OCI-LY7 (cell line): Measurements from ENCODE around the gene LRRC3C. TPM values are rescaled to one million over a fixed set of nuclear protein-coding genes. Genes with fewer than 3 reads are reported as not detected.

Source experiments
- BruUV-seq: library from RNA; stranded (reverse); fragments of 400-500 nt; replicated peaks from 2 replicates; lab custom pipeline; 2021; lab: Mats Ljungman, UMichigan
- CTCF ChIA-PET: fragments of 300-600 bp; sonication (Branson Sonifier 250); formaldehyde crosslinking; loops from one replicate; lab custom pipeline; 2022; ENCODE audit warnings: antibody characterized with exemption; ENCODE audit not compliant: unreplicated experiment; lab: Charles Lee
- POLR2A ChIA-PET: fragments of 300-600 bp; sonication (Branson Sonifier 250); formaldehyde crosslinking; loops from one replicate; lab custom pipeline; 2022; ENCODE audit warnings: antibody characterized with exemption; lab: Charles Lee
- DNase-seq: peaks from one replicate; pipeline ENCODE4 v3.0.0-alpha.2; 2015; ENCODE audit warnings: low spot score
- H2AFZ ChIP-seq: fragments of 200-600 bp; sonication (generic), shearing (Covaris generic); 2 replicates; pipeline ENCODE4 v1.6.1; 2014; ENCODE audit warnings: mild to moderate bottlenecking, antibody characterized with exemption, low read length, moderate library complexity
- H3K27ac ChIP-seq: fragments of 200-600 bp; sonication (generic); 2 replicates; pipeline ENCODE4 v1.5.1; 2014; ENCODE audit warnings: mixed run types, low read depth, mild to moderate bottlenecking, moderate library complexity, low read length, inconsistent platforms; ENCODE audit not compliant: poor library complexity, severe bottlenecking
- H3K36me3 ChIP-seq: fragments of 200-600 bp; sonication (generic); 2 replicates; pipeline ENCODE4 v1.6.1; 2014; ENCODE audit warnings: mild to moderate bottlenecking, antibody characterized with exemption, low read length, moderate library complexity, mixed read lengths; ENCODE audit not compliant: insufficient read depth
- H3K4me1 ChIP-seq: fragments of 200-600 bp; sonication (generic); 2 replicates; pipeline ENCODE4 v1.5.1; 2014; ENCODE audit warnings: mild to moderate bottlenecking, low read length; ENCODE audit not compliant: insufficient read depth, poor library complexity, severe bottlenecking
- H3K4me2 ChIP-seq: fragments of 200-600 bp; sonication (generic); 2 replicates; pipeline ENCODE4 v1.6.1; 2014; ENCODE audit warnings: mild to moderate bottlenecking, low read length
- H3K4me3 ChIP-seq: fragments of 200-600 bp; sonication (generic); 2 replicates; pipeline ENCODE4 v1.5.1; 2014; ENCODE audit warnings: mild to moderate bottlenecking, low read depth, low read length; ENCODE audit not compliant: poor library complexity, severe bottlenecking
- H3K79me2 ChIP-seq: fragments of 200-600 bp; sonication (generic); 2 replicates; pipeline ENCODE4 v1.6.1; 2016; ENCODE audit warnings: low read depth, mild to moderate bottlenecking, low read length, moderate library complexity, mixed read lengths; ENCODE audit not compliant: insufficient read depth
- H3K9me2 ChIP-seq: fragments of 200-600 bp; sonication (generic); 2 replicates; pipeline ENCODE4 v1.6.1; 2016; ENCODE audit warnings: mild to moderate bottlenecking, low read length, mixed read lengths; ENCODE audit not compliant: insufficient read depth
- H3K9me3 ChIP-seq: fragments of 200-600 bp; sonication (generic); 2 replicates; pipeline ENCODE4 v1.6.1; 2014; ENCODE audit warnings: mild to moderate bottlenecking, mixed run types, low read length, mixed read lengths
- H4K20me1 ChIP-seq: fragments of 200-600 bp; sonication (generic); 2 replicates; pipeline ENCODE4 v1.6.1; 2014; ENCODE audit warnings: mild to moderate bottlenecking, antibody characterized with exemption, low read length, moderate library complexity, mixed read lengths; ENCODE audit not compliant: insufficient read depth
- CTCF ChIP-seq: fragments of 200-600 bp; sonication (generic); conservative IDR thresholded peaks from 2 replicates; pipeline ENCODE4 v1.5.1; 2014; ENCODE audit warnings: mild to moderate bottlenecking, antibody characterized with exemption, low read length, moderate library complexity, mixed read lengths
- EZH2phosphoT487 ChIP-seq: fragments of 200-600 bp; sonication (generic); IDR thresholded peaks from 2 replicates; pipeline ENCODE4 v1.6.1; 2018; ENCODE audit warnings: low read depth, borderline replicate concordance, mild to moderate bottlenecking, mixed run types, antibody characterized with exemption, low read length, moderate library complexity, mixed read lengths
- intact Hi-C: fragments of 100-400 bp; cut with micrococcal nuclease; formaldehyde crosslinking; loops from one replicate; pipeline ENCODE4 v1.10.0; 2022; ENCODE audit not compliant: unreplicated experiment
- total RNA-seq, 2 experiments: library from RNA; depleted of rRNA in 1 of 2; stranded (reverse); fragments of >200 nt in 1 of 2; shearing (Covaris generic) in 1 of 2; gene quantifications; 2 replicates each; pipeline ENCODE4 v1.2.3, GENCODE V29; 2014 to 2022

Gene LRRC3C
- total RNA-seq, 2 experiments from 2014 or later = not detected

- no peaks in the 10 kb centered on the region for H3K9me3 ChIP-seq
- CTCF ChIA-PET = interaction anchor here (0.6 kb wide), 1 partner anchor 796 kb away, joined by 3 read pairs; no protein-coding TSS in a partner anchor
- H3K36me3 ChIP-seq = no peaks in the 10 kb centered on the region
- no peaks in the 10 kb centered on the region for H3K79me2 ChIP-seq
- H3K4me2 ChIP-seq = peak overlapping the region; percentile 28; the same call in 1 of the 2 replicates
- no peak for DNase-seq
- H4K20me1 ChIP-seq = no peaks in the 10 kb centered on the region
- POLR2A ChIA-PET = no interaction called here
- H3K9me2 ChIP-seq = no peaks in the 10 kb centered on the region
- H3K27ac ChIP-seq = no peak overlapping the region
- H2AFZ ChIP-seq = peak overlapping the region; percentile 89
- no peak overlapping the region for H3K4me3 ChIP-seq
- H3K4me1 ChIP-seq = peaks cover 27% of the 10 kb centered on the region
- TF ChIP-seq EZH2phosphoT487 (no peak), CTCF (no peak)
- BruUV-seq = no TSS peak
- intact Hi-C loops = no loop called here
Observed at GRCh38 chr17:39949028-39949427, 21.5 kb downstream of the LRRC3C start.

GRCh38 chr17:39950871-39951348 lies 23.4 kb downstream of the LRRC3C start:
- DNase-seq = no peak
- Histone ChIP-seq H3K4me2 (no peak overlapping the region), H3K36me3 (no peaks in the 10 kb centered on the region), H3K27ac (no peak overlapping the region), H4K20me1 (no peaks in the 10 kb centered on the region), H3K4me3 (no peak overlapping the region), H3K4me1 (peaks cover 26% of the 10 kb centered on the region), H3K9me2 (no peaks in the 10 kb centered on the region), H3K79me2 (no peaks in the 10 kb centered on the region), H2AFZ (no peak overlapping the region), H3K9me3 (no peaks in the 10 kb centered on the region)
- intact Hi-C loops = loop anchor here (10.0 kb wide), 1 partner anchor 196 kb away; no protein-coding TSS in a partner anchor
- POLR2A ChIA-PET = no interaction called here
- TF ChIP-seq CTCF (no peak), EZH2phosphoT487 (no peak)
- BruUV-seq = no TSS peak
- CTCF ChIA-PET = interaction anchor here (0.5 kb wide), 1 partner anchor 15 kb away, joined by 3 read pairs; no protein-coding TSS in a partner anchor
